GM19238 (cell line): Measurements from ENCODE around the gene COL4A2.
"Not testable (repeated sequence)": the region's sequence is repeated elsewhere in the genome, so short reads cannot be mapped to it uniquely, and the experiment has no call there.

ENCODE experiments used
- DNase-seq: peaks from one replicate; pipeline ENCODE4 v3.0.0; 2011; ENCODE audit warnings: low spot score; ENCODE audit not compliant: insufficient read length

Gene COL4A2

GRCh38 chr13:110307767-110308655 lies 927 bp downstream of the COL4A2 start:
- DNase-seq, result no peak

GRCh38 chr13:110308656-110309359 lies 1.7 kb downstream of the COL4A2 start:
- no peak for DNase-seq

DNA sequence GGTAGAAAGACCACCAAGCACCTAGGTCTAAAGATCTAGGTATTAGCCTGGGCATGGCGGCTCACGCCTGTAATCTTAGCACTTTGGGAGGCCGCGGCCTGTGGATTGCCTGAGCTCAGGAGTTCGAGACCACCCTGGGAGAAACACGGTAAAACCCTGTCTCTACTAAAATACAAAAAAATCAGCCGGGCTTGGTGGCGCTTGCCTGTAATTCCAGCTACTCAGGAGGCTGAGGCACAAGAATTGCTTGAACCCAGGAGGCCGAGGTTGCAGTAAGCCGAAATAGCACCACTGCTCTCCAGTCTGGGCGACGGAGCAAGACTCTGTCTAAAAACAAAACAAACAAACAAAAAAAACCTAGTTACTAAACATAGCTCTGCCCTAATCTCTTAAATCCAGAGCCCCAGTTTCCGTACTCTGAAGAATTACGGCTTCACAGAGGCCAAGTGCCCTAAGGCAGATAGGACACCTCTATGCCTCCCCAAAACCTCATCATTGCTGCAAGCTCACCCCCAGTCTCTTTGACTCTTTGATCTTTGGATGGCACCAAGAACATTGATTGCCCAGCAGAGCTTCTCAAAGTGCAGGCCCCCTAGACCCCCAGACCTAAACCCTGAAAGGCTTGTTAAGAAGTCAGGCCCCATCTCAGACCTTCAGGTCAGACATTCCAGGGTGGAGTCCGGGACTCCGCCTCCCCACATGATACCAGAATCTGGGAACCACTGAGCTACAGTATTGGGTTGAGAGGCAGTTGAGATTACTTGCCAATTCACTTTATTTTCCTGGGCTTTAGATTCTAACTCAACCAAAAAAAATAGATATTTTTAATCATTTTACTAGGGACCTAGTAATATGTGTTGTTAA lies 2.8 kb downstream of the COL4A2 start:
- DNase-seq, result no peak

- DNase-seq, result no peak
Observed at GRCh38 chr13:110310541-110311442, 3.7 kb downstream of the COL4A2 start.

GRCh38 chr13:110311443-110312338 lies 4.6 kb downstream of the COL4A2 start:
- no peak for DNase-seq

GRCh38 chr13:110312339-110313031 lies 5.4 kb downstream of the COL4A2 start:
- no peak for DNase-seq

- DNase-seq, result not testable (repeated sequence)
Observed at GRCh38 chr13:110313261-110313660, 6.2 kb downstream of the COL4A2 start.

GRCh38 chr13:110313733-110314132 lies 6.6 kb downstream of the COL4A2 start:
- DNase-seq, result not testable (repeated sequence)

GRCh38 chr13:110314516-110315245 lies 7.6 kb downstream of the COL4A2 start:
- no peak for DNase-seq

GRCh38 chr13:110316196-110316595 lies 9.1 kb downstream of the COL4A2 start:
- DNase-seq, result no peak

DNA sequence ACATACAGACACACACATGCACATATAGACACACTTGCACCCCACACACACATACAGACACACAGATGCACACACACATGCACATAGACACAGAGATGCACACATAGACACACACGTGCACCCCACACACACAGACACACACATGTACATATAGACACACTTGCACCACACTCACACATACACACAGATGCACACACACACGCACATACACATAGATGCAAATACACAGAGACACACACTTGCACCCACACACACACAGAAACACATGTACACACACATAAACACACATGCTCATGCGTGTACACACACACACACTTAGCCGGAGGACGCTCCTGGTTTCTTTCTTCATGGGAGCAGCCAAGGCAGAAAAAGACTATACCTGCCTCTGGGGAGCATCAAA lies 10.0 kb downstream of the COL4A2 start:
- DNase-seq, result no peak

DNA sequence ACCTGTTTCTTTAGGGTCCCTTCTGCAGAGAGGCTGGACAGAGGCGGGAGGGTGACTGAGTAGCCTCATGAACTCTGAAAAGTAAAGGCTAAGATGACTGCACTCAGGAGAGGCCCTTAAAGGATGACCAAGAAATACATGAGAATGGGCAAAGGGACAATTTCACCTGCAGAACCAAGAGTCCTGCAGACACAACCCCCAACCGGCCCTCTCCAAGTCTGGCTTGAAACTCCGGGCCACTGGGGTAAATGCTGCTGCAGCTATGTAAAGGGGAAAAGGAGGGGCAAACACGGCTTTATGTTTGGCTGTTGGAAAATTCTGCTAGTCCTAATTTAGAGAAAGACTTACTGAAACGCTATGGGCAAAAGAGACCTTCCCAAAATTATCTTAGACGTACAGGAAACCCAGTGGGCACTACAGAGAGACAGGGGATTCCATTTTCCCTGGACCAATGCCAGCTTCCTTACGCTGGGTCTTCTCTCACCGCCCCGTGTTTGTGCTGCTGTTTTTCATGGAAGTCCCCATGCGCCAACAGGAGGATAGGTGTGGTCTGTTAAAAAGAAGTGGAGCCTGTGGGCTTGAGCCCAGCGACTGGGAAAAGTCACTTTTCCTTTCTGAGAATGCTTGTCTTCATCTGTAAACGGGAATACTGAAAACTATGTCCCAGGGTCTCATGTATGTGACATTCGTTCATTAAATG lies 10.6 kb downstream of the COL4A2 start:
- no peak for DNase-seq

- DNase-seq, result no peak
Observed at GRCh38 chr13:110318920-110319319, 11.8 kb downstream of the COL4A2 start.

DNA sequence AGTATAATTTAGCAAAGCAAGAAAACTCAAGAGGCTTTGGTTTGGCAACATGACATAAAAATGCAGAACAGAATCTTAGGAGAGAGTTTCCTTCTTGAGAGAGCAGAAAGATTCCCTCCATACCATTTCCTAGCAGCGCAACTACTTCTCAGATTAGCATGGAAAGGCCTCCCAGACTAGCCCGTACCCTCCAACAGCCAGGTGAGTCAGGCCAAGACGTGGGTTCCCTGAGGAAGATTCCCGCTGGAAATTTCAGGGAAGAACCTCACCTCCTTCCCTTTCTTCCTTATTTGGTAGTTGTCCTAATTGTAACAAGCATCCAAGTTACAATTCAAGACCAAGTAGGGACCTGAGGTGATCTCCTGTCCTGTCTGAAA lies 12.3 kb downstream of the COL4A2 start:
- DNase-seq, result no peak

GRCh38 chr13:110319774-110320509 lies 12.9 kb downstream of the COL4A2 start:
- DNase-seq, result no peak

DNA sequence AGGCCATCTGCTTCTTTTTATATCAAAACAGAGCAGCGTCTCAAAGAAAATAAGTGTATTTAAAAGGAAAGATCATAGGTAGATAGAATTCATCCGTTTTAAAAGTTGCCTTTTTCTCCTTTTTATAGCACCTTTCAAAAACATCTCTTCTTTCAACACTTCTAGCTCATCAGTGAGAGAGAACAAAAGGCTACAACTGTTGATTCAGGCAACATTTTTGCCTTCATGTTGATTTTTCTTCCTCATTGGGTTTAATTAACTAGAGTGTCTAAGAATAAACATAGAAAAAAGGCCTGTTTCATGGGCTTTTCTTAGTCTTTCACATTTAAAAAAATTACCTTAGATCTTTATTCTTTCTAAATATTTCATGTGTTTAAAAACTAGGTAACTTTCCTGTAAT lies 13.6 kb downstream of the COL4A2 start:
- no peak for DNase-seq

- not testable (repeated sequence) for DNase-seq
Observed at GRCh38 chr13:110321573-110321972, 14.5 kb downstream of the COL4A2 start.
